Measurements from ENCODE around the gene MAML2.

GRCh38 chr11:96045622-96046456 is 297.2 kb downstream of the MAML2 start:
- TF ChIP-seq CTCF (IDR thresholded peaks at IDR 0.05): no peak
- TF ChIP-seq POLR2A (IDR thresholded peaks at IDR 0.05): no peak
